GM19324 (cell line): ENCODE results near the gene LTB4R.

Source experiments
- ATAC-seq: cut with Tn5 transposase; IDR thresholded peaks from one replicate; pipeline ENCODE4 v1.9.1; 2021; ENCODE audit warnings: mild to moderate bottlenecking, moderate library complexity; ENCODE audit not compliant: unreplicated experiment, low FRiP score

Gene LTB4R

DNA sequence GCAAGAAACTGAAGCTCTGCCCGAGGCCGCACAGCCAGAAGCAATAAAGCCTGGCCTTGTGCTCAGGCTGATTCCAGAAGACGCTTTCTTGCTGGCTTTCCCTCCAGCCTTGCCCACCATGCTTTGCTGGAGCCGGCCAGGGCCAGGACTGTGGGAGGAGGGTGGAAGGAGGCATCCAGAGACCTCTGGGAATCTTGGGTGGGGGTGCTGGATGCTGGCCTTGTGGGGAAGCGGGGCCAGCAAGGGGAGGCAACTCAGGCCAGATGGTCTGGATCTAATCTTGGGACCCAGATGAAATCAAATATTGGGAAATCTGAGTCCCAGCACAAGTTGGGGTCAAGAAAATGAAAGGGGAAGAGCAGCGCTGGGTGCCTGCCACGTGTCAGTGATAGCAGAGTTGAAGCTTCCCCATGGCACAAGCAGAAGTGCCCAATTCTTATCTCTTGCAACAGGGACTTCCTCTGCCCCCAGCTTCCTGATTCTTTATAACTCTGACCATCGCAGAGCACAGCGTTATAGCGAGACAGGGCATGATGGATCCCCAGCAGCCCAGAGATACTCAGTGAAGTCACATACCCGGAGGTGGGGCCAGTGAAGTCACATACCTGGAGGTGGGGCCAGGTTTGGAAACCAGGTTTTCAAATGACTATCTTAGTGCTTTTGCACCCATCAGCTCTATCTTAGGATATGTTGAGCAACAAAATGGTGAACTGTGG lies 33.5 kb upstream of the LTB4R start:
- no peak for ATAC-seq

DNA sequence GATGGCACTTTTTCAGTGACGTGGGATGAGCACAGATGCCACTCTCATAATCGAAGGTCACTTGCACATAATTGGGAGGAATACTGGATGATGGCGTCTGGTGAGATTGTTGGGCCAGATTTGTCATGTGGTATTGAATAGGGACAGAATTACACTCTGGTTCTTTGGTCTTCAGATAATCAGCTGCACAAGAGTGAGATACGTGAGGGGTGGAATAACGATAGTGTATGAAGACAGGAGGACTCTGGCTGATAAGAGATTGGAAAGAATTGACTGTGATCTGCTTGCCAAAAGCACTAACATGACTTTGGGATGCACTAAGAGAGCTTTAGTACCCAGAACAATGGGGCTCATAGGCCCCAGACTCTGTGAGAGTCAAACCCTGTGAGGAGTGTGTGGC lies 32.9 kb upstream of the LTB4R start:
- ATAC-seq = no peak

DNA sequence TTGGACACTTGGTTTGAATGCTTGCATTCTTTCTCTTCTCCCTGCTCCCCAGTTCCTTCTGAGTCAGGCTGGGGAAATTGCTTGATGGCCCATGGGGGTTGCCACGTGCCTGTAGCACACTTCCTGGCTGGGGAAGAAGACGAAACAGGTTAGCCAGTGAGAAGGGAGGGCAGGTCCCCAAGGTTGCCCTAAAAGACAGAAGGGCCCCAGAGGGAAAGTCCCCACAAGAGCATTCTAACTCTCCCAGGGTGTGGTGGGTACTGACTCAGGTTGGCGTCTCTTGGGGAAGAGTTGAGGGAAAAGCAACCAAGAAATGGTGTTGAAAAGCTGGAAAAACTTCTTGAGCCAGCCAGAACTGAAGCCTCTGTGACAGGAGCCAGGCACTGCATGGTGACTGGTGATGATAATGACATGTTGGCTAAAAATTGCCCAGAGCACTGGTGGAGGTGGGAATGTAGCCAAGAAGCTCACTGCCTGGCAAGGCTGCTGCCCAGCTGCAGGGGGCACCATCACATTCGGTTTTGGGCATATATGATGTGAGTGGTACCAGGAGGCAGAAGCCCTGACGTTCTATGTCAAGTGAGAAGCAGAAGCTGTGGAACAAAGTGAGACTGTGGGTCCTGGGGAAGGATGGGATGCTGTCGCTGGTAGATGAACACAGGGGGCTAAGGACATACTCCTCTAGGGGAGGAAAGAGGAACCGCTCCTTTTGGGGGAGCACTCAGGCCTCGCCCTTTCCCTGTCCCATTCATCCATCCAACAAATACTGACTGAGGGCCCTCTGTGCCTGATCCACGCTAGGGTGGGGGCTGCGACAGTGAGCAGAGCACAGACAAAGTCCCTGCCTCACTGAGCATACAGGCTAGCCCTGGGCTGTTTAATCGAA lies 31.8 kb upstream of the LTB4R start:
- no peak for ATAC-seq

DNA sequence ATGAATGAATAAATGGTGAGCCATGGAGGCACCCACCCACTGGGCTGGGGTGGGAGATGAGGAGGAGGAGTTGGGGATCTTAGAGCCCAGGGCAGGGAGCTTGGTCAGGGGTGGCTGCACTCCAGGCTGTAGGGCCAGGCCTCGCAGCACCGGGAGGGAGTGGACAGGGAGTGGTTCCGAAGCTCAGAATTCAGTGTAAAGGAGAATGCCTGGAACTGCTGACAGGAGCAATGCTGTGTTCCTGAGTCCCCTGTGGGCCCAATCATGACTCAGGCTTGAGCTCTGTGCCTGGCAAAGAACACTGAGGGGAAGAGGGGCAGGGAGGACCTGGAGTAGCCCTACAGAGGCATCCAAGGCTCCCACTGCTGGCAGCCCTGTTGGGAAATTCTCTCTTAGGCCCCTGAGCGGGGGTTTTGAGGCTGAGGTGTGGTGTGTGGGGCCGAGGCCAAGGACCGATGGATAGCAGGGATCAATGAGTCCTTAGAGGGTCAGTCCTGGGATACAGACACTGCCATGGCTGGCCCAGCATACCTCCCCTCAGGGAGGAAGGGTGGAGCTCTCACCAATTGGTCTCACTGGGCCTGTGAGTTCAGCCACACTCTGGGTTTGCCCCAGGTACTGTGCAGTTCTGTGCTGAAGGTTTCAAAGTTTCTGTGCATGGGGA lies 30.4 kb upstream of the LTB4R start:
- no peak for ATAC-seq

DNA sequence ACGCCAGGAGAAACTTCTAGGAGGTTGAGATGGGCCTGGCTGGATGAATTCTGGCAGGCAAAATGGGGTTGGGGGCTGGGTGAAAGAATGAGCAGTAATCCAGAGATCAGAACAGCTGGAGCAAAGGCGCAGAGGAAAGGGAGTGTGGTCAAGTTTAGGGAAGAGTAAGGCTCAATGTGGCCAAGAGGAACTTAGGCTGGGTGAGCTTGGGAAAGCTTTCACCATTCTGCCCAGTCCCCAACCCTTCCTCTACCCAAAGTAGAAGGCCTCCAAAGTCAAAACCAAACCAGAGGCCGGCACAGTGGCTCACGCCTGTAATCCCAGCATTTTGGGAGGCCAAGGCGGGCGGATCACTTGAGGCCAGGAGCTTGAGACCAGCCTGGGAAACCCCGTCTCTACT lies 29.7 kb upstream of the LTB4R start:
- ATAC-seq = no peak

DNA sequence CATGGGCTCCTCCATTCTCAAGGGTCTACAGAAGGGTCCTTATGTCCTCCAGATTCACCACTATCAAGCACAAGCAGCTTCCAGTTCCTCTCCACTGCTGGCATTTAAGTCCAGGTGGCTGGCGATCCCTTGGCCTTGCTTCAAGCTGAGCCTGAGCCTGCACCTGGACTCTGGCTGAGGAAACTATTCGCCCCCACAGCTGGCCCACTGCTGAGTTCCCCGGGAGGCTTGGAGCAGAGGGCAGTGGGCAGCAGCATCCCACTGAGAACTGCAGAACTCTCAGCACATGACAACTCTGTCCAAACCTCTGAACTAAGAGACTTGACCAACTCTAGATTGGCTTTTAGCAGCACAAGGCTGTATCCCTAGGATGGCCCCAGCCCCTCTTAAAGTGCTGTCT lies 28.6 kb upstream of the LTB4R start:
- ATAC-seq = no peak

DNA sequence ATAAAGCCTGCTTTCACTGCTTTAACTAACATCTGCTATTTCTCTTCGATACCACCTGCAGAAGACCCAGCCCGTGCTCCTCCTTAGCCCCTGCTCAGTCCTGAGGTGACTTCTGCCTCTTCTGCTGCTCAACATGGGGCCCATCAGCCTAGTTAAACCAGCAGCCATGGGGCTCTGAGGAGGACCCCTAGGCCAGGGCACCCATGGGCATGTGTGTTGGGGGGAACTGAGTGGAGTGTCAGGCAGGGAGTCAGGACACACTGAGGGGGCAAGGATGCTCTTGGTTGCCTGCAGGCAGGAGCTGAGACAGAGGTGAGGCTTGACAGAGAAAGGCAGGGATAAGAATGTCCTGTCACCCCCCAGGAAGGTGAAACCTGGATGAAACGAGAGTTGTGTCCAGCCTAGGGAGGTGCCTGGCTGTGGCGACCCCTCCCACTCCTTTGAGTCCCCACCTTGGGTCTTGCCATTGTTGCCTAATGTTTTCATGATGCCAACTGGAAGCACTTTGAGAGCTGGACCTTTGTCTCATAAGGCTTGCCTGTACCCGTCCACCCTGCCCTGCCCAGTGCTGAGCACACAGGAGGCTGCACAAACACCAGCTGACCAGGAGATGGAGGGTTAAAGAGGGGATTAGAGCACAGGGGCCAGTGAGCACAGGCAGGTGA lies 27.4 kb upstream of the LTB4R start:
- ATAC-seq = no peak

DNA sequence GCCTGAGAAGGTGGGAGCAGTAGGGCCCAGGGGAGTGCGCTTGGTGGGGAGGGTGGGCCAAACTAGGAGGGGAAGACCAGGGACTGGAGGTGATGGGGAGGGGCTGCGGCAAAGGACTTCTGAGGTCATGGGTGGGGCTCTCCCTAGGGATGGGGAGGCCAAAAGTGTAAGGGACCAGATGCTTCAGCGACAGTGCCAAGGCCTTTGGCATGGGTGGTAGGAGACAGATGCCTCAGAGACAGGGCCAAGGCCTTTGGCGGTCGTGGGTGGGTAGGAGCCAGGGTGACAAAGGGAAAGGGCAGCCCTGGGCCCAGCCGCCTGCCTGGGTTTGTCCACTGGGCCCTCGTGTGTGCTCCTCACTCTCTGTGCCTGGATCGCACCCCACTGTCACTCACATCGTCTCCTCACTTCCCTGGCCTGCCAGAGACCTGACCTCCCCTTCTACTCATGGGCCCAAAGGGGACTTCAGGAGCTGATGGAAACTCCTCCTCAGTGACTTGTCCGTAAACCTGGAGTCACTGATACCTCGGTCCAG lies 26.7 kb upstream of the LTB4R start:
- no peak for ATAC-seq

DNA sequence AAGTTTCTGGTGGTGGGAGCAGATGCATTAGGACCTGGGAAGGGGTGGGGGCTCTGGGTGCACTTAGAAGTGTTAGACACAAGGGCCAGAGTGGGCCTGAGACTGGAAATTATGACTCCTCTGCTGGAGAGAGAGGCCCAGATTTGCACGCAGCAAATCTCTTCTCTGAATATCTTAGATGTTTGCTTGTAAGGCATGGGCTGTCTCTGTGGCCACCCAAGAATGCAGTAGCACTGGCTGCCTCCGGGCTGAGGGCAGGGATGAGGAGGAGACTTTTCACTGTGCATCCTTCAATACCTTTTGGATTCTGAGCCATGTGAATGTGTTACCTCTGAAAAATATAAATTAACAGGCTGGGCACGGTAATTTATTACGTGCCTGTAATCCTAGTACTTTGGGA lies 26.0 kb upstream of the LTB4R start:
- ATAC-seq = no peak

DNA sequence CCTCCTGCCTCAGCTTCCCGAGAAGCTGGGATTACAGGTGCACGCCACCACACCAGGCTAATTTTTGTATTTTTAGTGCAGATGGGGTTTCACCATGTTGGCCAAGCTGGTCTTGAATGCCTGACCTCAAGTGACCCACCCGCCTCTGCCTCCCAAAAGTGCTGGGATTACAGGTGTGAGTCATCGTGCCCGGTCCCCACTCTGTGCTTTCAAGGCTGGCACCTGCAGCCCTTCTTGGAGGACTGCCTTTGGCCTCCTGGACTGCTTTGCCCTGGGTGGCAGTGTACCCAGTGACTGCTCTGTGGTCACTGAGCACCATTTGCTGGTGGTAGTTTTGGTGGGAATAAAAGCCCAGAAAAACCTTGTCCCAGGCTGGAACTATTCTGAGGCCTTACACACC lies 24.3 kb upstream of the LTB4R start:
- no peak for ATAC-seq

DNA sequence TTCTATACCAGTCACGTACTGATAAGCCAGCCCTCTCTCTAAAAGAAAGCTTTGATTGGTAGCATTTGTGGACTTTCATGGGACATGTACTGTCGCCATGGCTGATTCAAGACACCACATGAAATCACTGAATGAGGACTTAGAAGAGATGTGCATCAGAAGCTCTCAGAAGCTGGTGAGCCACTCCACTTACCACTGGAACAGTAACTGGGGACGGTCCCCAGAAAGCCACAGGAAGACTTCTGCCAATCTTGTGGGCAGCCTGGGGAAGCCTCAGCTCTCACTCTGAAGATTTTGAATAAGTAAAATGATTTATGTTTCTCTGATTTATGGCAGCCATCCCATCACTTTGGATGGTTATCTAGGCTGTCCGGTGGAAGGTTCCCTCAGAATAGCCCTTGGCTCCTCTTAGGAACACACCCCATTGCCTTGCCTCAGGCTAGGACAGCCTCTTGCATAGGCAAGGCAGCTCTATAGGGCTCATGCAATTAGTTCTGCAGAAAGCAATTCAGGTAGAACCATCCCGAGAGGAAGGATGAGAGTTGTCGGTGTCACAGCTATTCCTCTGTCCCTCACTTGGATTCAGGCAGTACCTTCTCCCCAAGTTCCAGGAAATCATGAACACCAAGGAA lies 21.5 kb upstream of the LTB4R start:
- ATAC-seq = no peak

DNA sequence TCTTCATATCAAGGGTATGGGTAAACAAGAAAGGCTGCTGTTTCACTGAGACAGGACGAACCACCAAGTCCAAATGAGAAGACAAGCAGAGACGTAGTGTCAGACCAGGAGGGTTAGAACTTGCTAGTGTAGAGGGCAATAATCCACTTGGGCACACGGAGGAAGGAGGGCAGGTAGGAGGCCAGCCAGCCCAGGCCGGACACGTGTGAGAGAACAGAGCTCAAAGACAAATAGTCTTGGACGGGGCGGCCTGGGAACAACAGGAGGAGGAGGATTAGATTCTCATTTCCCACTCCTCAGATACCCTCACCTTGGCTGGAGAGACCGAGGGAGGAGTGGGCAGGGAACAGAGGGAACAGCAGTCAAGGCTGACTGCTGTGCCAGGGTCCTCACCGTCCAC lies 20.6 kb upstream of the LTB4R start:
- no peak for ATAC-seq

DNA sequence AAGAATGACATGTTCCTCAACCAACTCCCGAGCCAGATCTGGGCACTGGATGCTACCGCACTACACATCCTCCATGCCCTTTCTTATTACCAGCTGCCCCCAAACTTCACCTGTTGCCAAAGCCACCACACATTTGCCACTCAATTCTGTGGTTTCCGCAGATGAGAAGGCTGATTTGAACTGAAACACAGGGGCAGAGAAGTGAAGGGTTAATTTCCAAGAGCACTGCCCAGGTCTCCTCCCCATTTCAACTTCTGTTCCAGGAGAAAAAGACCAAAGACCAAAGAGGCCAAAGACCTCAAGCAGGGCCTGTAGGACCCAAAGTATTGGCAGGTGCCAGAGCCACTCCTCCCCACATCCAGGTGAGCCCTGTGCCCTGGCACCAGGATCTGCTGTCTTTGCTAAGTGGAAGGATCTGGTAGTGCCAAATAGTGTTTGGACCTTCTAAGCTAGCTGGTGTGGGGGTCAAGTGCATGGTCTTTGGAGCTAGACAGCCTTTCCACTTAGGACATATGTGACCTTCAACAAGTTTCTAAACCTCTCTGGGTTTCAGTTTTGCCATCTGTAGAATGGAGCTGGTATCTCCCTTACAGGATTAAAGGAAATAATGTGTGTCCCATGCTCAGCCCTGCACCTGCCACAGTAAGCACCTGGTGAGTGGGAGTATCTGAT lies 19.7 kb upstream of the LTB4R start:
- ATAC-seq = no peak

DNA sequence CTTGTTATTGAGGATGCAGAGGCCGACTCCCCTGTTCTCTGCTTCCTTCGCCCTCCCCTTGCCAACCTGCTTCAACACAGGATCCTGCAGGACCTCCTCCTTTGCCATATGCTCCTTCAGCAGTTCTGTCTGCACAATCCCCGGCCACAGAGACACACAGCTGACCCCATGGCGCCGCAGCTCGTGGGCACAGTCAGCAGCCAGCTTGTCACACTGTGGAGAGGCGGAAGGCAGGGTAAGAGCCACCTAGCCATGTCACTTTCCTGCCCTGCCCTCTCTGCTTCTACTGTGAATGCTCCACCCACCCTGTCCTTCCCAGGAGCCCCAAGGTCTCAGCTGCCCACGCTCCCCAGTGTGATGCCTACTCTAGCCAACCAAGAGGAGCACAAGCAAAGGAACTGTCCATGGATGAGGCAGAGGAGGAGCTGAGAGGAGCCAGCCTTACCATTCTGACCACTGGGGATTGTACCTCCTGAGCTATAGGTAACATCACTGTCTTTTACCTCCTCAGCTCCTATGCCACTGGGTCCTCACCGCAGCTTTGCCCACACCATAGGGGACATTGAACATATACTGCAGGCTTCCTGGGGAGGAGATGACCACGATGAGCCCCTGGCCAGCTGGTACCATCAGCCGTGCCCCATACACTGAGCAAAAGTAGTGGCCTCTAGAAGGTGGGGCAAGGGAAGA lies 19.0 kb upstream of the LTB4R start:
- ATAC-seq = no peak

DNA sequence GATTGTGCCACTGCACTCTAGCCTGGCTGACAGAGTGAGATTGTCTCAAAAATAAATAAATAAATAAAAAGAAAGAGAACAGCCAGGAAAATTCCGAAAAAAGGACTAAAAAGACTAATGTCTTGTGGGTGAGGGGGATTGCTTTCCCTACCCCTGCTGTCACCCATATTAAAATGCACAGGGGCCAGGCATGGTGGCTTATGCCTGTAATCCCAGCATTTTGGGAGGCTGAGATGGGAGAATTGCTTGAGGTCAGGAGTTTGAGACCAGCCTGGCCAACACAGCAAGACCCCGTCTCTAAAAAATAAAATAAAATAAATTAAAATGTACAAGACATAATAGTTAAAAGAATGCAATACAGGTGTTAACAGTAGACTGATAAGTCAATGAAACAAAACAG lies 17.8 kb upstream of the LTB4R start:
- ATAC-seq = no peak

DNA sequence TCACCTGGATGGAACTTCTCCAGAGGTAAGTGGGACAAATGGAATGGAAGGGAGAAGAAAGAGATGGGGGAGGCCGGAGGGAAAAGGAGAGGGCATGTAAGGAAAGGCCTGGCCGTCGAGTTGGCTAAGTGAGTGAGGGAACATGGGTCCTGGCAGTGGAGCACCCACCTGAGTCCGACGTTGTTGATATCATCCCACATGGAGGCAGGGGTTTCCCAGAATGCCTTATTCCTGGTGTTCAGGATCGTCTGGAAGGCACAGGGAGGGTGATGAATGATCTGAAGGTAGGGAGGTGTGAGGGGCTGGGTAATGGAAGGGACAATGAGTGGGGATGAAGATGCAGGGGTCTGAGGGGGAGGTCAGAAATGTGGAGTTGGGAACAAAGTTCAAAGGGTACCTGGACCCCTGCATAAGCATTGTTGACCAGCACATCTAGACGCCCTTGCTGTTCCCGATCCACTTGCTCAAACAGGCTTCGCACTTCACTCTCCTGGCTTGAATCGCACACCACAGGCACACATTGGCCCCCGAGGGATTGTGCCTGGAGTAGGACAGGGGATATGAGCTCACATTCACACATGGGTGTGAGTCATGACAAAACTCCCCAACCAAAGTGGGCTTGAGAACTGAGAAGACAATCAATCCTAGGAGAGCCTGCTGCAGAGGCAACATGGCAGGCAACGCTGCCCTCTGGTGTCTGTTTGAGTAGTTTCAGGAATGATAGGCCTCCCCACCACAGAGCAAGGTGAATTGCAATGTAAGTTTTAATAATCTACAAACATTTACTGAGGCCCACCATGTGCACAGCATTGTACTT lies 14.8 kb upstream of the LTB4R start:
- peak; percentile 44 for ATAC-seq

DNA sequence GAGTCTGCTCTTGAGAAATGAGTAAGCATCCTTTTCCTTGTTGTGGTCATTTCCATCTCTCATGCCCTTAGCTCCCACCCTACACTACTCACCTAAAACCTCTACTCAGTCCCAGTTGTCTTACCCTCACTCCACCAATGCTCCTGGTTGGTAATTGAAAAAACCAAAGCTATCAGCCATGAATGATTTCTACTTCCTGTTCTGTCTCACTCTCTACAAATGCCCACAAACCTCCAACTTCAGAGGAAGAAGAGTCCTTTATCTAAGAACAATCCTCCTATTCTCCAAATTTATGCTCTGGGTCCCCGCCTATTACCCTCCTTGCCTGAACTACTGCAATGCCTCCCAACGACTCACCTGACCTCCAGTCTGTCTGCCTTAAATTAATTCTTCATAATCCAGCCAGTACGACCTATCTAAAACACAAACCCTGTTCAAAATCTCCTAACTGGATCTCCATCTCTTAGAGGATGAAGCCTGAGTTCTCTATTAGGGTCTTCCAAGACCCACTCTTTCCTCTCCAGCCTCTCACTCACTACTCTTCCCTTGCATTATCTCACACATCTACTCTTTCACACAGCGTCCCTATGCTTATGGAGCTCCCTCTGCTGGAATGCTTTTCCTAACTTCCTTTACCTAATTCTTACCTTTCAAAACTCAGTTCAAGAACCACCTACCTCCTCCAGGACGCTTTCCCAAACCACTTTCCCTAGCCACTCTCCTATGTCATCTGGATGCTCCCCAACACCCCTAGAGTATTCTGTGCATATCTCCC lies 13.9 kb upstream of the LTB4R start:
- ATAC-seq = peak; percentile 1

DNA sequence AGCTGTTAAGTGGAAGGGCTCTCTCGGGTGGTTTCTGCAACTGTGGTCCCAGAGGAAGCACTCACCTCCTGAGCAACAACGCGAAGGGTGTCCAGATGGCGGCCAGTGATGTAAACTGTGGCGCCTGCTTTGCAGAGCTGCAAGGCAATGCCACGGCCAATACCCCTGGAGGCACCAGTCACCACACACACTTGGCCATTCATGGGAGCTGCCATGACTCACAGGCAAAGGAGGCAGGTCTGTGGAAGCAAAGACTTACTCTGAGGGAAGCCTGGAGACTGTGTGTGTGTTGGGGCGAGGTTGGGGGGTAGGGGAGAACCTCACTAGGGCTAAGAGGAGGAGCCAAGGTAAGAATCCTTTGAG lies 12.4 kb upstream of the LTB4R start:
- ATAC-seq = no peak
